GM12892 (cell line): Measurements from ENCODE around the gene RPS23.

Experiments used
- POLR2AphosphoS5 ChIP-seq: IDR thresholded peaks from 2 replicates; pipeline ENCODE4 v1.6.1; 2011; ENCODE audit warnings: low read depth, low read length, control low read depth
- TAF1 ChIP-seq: IDR thresholded peaks from 2 replicates; pipeline ENCODE4 v1.6.1; 2011; ENCODE audit warnings: low read depth, mild to moderate bottlenecking, control low read depth, low read length, borderline replicate concordance

- TF ChIP-seq TAF1 = no peak
- no peak for TF ChIP-seq POLR2AphosphoS5
These were observed 29.3 kb upstream of the RPS23 start for GRCh38 chr5:82307451-82307850.
